Left lobe of liver (tissue), 2 donors: ENCODE data around the gene HSPA12B. TPM values are rescaled to one million over a fixed set of nuclear protein-coding genes. Genes with fewer than 3 reads are reported as not detected.

Source experiments
- ATAC-seq: fragments of 200-7000 bp; cut with Tn5 transposase; one replicate; pipeline ENCODE4 v1.9.1; 2020; ENCODE audit warnings: mild to moderate bottlenecking, moderate library complexity
- DNase-seq: peaks from one replicate; pipeline ENCODE4 v3.0.0-alpha.2; 2020; ENCODE audit warnings: low spot score
- total RNA-seq: library from RNA; stranded (reverse); gene quantifications from one replicate; pipeline ENCODE4 v1.2.1, GENCODE V29; 2021
- donor health status: DM: no; HTN: no; CAD: no; lungs with moderate emphysema.
- donor health status: DM: no; HTN: yes; CAD: no.

The HSPA12B gene
- total RNA-seq, 1 donor from 2014 or later = 1.4 TPM

- DNase-seq (no peak), ATAC-seq (no peak)
Observed at GRCh38 chr20:3704087-3704486, 28.4 kb upstream of the HSPA12B start.

GRCh38 chr20:3705491-3705969, 27.0 kb upstream of the HSPA12B start:
- no peak for DNase-seq

GRCh38 chr20:3705970-3706739, 26.3 kb upstream of the HSPA12B start:
- DNase-seq (no peak), ATAC-seq (no peak)

More at GRCh38 chr20:3705491-3705969, 27.0 kb upstream of the HSPA12B start:
- ATAC-seq = no peak

GRCh38 chr20:3706774-3707507, 25.5 kb upstream of the HSPA12B start:
- ATAC-seq = peak; percentile 12
- DNase-seq = no peak

- no peak for ATAC-seq
- no peak for DNase-seq
Observed at GRCh38 chr20:3707508-3707899, 25.0 kb upstream of the HSPA12B start.

GRCh38 chr20:3710011-3710466, 22.4 kb upstream of the HSPA12B start:
- DNase-seq (no peak), ATAC-seq (peak; percentile 24)

GRCh38 chr20:3710703-3711483, 21.6 kb upstream of the HSPA12B start:
- peak; percentile 84 for ATAC-seq
- DNase-seq = peak; percentile 73

- ATAC-seq = peak; percentile 4
- no peak for DNase-seq
Observed at GRCh38 chr20:3711484-3711941, 21.0 kb upstream of the HSPA12B start.

GRCh38 chr20:3712279-3712873, 20.1 kb upstream of the HSPA12B start, which contains the start of gene SIGLEC1:
SIGLEC1 (minus strand) TSS chr20:3712600; CDS start chr20:3707128, 5,472 bp downstream.
- ATAC-seq (peak; percentile 30), DNase-seq (no peak)

GRCh38 chr20:3714092-3714491, 18.4 kb upstream of the HSPA12B start:
- DNase-seq (no peak), ATAC-seq (peak; percentile 19)

- no peak for DNase-seq
Observed at GRCh38 chr20:3716195-3716834, 16.2 kb upstream of the HSPA12B start.

GRCh38 chr20:3719046-3719445, 13.4 kb upstream of the HSPA12B start:
- DNase-seq (no peak), ATAC-seq (no peak)

More at GRCh38 chr20:3716195-3716834, 16.2 kb upstream of the HSPA12B start:
- ATAC-seq = peak; percentile 84

- DNase-seq = no peak
- ATAC-seq = no peak
Observed at GRCh38 chr20:3720068-3720467, 12.4 kb upstream of the HSPA12B start.

- ATAC-seq (no peak), DNase-seq (no peak)
Observed at GRCh38 chr20:3720626-3721025, 11.9 kb upstream of the HSPA12B start.

GRCh38 chr20:3721912-3722311, 10.6 kb upstream of the HSPA12B start:
- ATAC-seq (no peak), DNase-seq (no peak)

- no peak for DNase-seq
- no peak for ATAC-seq
Observed at GRCh38 chr20:3723284-3723683, 9.2 kb upstream of the HSPA12B start.

- DNase-seq = no peak
- ATAC-seq = no peak
Observed at GRCh38 chr20:3724356-3724755, 8.1 kb upstream of the HSPA12B start.

GRCh38 chr20:3727401-3728021, 5.0 kb upstream of the HSPA12B start:
- no peak for ATAC-seq
- DNase-seq = no peak

- no peak for DNase-seq
Observed at GRCh38 chr20:3728354-3728753, 4.1 kb upstream of the HSPA12B start.

GRCh38 chr20:3728876-3729275, 3.6 kb upstream of the HSPA12B start:
- ATAC-seq (no peak), DNase-seq (no peak)

More at GRCh38 chr20:3728354-3728753, 4.1 kb upstream of the HSPA12B start:
- ATAC-seq = no peak
